T-helper 2 cell treated with Interferon-gamma antibody and Interleukin-4, amounts not matched to agents 100 ng/mL and 5 ng/mL, for 36 hours (primary cell): ENCODE measurements around the gene MRPS5. TPM values are rescaled to one million over a fixed set of nuclear protein-coding genes. Genes with fewer than 3 reads are reported as not detected.

Experiments used
- intact Hi-C: fragments of 100-400 bp; cut with micrococcal nuclease; formaldehyde crosslinking; loops from one replicate; pipeline ENCODE4 v1.15.1; 2023
- total RNA-seq: library from RNA; stranded (reverse); gene quantifications from 2 replicates; pipeline ENCODE4 v1.2.3, GENCODE V29; 2022

MRPS5 gene
- total RNA-seq, 1 donor from 2014 or later: 71.5 TPM

- intact Hi-C loops: no loop called here
Measured at GRCh38 chr2:95061601-95062183, 59.9 kb downstream of the MRPS5 start.

GRCh38 chr2:95061119-95061512, 60.5 kb downstream of the MRPS5 start:
- intact Hi-C loops: no loop called here

- intact Hi-C loops: no loop called here
Measured at GRCh38 chr2:95060446-95061118, 61.0 kb downstream of the MRPS5 start.

DNA sequence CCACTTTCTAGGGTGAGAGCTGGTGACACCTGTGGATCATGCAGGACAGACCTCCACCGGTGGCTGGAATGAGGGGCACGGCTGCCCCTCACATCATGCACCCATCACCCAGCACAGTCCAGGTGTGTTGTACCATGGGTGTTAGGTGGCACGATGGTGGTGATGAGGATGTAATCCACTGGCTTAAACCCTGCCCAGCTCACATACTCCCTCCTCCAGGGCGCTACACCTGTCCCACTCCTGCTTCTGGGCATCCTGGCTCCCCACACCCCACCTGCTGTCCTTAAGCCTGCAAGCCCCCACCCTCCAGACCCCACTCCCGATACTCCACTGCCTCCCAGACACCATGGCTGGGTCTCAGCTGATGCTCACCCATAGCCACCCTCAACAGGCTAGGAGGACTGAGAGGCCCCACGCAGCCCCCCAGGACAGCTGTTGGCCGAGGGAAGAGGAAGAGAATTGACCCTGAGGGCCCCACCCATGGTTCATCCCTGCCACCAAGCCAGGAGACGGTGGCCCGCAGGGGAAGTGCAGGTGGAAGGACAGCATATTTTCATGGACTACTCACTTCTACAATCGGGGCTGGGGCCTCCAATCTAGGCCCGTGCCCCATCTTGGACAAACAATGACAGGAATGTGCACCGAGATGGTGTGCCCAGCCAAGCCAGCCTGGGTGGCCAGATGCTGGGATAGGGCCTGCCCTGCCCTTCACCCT, 61.8 kb downstream of the MRPS5 start:
- intact Hi-C loops: no loop called here

DNA sequence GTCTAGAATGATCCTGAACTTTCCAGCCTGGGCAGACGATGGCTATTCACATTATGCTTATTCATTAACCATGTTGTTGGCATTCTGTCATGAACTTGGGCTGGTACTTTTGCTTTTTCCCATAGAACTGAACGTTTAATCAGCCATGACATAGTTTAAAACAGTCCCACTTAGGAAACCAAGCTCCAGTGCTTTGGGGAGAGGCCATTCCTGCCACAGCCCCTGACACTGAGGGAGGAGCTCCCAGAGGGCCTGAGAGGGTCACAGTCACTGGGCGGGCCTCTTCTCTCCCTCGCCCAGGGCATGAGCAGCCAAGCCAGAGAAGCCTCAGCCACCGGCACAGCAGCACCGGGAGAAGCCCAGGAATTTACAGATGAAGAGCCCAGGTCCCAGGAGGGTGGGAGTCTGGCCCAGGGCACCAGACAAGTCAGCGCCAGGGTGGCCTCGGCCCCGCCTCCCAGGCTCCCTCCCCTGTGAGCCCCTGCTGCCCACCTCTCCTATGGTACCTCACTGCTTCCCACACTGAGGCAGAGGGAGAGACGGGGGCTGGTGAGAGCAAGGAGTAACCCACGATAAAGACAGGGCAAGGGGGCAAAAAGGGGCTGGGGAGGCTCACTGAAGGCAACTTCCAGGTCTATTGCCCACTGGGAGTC, 62.5 kb downstream of the MRPS5 start:
- intact Hi-C loops: no loop called here

DNA sequence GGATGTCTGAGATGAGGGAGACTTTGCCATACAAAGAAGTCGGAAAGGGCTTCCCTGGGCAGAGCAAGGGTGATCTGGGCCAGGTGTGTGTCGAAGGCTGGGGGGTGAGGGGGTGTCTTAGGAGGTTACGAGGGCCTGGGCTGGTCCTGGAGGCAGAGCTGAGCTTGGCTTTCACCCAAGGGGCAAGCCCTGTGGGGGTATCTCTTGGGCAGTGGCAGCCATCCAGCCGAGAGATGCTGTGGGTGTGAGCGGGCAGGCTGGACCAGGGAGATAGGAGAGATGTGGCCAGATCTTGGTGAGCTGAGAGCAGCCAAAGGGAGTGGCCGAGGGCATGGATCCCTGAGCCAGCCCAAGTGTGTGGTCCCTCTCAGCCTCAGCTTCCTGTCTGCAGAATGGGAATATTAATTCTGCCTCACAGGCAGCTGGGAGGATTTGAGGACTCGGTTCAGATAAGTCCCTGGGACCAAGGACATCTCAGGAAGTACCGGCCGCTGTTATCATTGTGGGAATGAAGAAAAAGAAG, 63.1 kb downstream of the MRPS5 start:
- intact Hi-C loops: no loop called here

DNA sequence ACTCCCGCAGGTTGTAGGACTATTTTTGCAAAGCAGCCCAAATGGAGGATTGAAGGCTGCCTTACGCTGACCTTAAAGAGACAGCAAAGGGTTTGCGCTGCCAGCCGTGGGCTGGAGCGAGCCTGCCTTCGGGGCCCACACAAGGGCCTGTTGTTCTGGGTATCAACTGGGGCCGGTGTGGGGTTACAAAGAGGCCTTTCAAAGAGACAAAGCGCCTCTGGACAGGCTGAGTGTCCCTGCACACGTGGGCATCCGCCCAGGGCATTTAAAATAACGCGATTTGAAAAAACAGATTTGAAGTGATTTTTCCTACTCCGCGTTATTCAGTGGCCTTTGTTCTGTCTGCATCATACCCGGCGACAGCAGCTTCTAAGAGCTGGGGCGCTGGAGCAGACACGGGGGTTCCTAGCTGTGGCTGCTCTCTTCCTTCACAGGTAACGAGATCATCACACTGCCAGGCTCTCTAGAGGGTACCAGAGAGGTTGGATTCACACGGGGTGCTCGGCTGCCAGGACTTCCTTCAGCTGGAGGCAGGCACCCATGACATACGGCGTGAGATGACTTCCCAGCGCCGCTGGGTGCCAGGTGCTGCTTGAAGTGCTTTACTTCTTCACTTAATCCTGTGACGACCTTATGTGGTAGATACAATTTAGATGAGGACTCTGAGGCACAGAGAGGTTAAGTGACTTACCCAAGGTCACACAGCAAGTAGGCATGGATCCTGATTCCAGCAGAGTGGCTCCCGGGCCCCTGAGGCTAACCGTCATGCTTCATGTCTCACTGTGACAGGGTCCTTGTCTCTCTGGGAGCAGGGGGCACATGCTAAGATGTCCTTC, 63.9 kb downstream of the MRPS5 start:
- intact Hi-C loops: no loop called here

GRCh38 chr2:95056461-95057459, 64.8 kb downstream of the MRPS5 start:
- intact Hi-C loops: no loop called here

GRCh38 chr2:95056044-95056443, 65.6 kb downstream of the MRPS5 start:
- intact Hi-C loops: no loop called here

DNA sequence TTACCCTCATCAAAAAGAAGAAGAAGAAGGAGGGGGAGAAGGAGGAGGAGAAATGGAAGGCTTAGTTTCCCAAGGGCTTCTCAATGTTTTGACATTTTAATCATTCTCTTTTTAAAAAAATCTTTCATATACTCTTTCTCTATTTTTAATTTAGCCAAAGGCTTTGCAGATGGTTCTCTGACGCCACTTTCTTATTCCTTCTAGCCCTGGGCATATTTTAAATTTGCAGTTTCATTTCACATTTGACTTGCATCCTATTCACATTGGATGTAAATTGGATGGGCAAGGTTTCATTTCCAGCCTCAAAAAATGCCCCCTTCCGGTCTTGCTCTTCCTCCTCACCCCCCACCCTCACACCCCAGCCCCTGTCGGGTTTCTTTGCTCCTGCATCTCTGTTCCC, 66.3 kb downstream of the MRPS5 start:
- intact Hi-C loops: loop anchor here (2.0 kb wide), 1 partner anchor 22 kb away; no protein-coding TSS in a partner anchor

DNA sequence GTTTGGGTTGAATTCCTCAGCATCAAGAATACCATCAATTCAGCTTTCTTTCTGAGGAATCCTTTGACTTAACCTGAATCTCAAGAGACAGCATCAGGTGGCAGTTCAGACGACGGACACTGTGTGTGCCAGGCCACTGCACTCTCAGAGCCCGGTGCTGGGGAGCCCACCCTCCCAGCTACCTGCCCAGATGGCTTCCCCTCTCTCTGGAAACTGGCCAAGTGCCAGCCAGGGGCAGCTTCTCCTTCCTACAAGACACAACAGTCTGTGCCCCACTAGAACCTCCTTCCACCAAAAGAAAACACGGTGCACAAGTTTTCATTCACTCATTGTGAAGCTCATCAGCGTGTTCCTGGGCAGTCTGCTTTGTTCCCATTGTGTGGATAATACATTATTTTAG, 67.6 kb downstream of the MRPS5 start:
- intact Hi-C loops: loop anchor here (2.0 kb wide), 1 partner anchor 23 kb away; no protein-coding TSS in a partner anchor

DNA sequence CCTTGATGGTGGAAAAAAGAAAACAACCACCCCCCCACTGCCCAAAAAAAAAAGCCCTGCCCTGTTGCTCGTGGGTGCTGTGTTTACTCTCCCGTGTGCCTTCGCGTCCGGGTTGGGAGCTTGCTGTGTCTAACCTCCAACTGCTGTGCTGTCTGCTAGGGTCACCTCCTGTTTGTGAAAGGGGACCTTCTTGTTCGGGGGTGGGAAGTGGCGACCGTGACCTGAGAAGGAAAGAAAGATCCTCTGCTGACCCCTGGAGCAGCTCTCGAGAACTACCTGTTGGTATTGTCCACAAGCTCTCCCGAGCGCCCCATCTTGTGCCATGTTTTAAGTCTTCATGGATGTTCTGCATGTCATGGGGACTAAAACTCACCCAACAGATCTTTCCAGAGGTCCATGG, 68.1 kb downstream of the MRPS5 start:
- intact Hi-C loops: no loop called here

- intact Hi-C loops: no loop called here
Measured at GRCh38 chr2:95052804-95053479, 68.7 kb downstream of the MRPS5 start.

DNA sequence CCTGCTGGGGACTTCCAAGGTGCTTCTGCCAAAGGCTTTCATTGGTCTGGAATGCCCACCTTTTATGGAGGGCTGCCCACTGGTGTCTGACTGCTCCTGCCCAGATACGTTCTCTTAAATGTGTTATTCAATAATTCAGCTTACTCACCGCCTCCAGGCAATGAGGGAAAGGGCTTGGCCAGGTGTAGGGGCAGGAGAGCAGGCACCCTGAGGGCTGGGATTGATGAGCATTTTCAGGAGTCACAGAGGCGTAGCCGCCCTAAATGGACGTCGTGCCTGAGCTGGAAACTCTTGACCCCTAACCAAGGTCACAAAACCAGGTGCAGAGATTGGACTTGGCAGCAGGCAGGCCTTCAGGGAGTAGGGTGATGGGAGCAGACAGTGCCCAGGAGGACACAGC, 69.3 kb downstream of the MRPS5 start:
- intact Hi-C loops: no loop called here

DNA sequence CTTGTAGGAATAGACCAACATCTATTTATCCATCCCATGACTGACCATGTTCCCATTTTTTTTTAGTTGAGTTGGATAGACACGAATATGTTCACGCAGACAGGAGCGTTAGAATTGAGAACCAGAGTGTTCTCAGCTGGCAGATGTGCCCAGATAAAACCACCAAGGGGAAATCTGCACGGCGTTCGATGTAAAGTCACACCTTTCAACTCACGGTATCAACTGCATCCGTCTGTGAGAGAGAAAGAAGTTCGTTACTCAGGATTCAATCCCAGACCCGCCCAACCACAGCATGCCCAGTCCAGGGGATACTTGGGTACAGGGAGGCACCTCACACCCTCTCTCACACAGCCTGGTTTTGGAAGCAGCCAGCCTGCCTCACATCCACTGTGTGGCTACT, 70.0 kb downstream of the MRPS5 start:
- intact Hi-C loops: no loop called here

GRCh38 chr2:95050385-95051300, 71.0 kb downstream of the MRPS5 start:
- intact Hi-C loops: no loop called here

GRCh38 chr2:95049961-95050360, 71.6 kb downstream of the MRPS5 start:
- intact Hi-C loops: no loop called here

DNA sequence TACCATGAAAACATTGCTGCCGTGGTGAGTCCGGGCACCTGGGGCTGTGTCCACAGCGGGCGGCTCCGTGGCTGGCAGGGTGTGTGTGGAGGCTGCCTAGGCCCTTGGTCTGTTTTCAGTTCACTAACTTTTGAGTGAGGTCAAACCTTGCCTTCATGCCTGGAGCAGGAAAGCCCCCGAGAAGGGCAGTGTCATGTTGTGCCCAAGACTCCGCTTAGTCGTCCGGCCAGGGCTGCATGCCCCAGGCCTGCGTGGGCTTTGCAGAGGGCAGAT, 72.0 kb downstream of the MRPS5 start:
- intact Hi-C loops: no loop called here
